Skeletal muscle tissue (tissue), 4 donors: ENCODE data around the gene TRIM44. TPM values are rescaled to one million over a fixed set of nuclear protein-coding genes. Genes with fewer than 3 reads are reported as not detected.

Experiments used
- H3K27ac ChIP-seq: one replicate; pipeline ENCODE4 v1.7.0; 2013; ENCODE audit warnings: mild to moderate bottlenecking, low read depth, low read length, inconsistent platforms
- H3K27me3 ChIP-seq, 3 donors: one replicate each; pipeline ENCODE4 v1.7.0; 2013; ENCODE audit warnings: low read length in 3 of 3; ENCODE audit not compliant: control insufficient read depth in 3 of 3, insufficient read depth in 3 of 3
- H3K36me3 ChIP-seq, 3 donors: one replicate each; pipeline ENCODE4 v1.7.0; 2013; ENCODE audit warnings: low read length in 3 of 3; ENCODE audit not compliant: control insufficient read depth in 3 of 3, insufficient read depth in 3 of 3
- H3K4me1 ChIP-seq, 3 donors: one replicate each; pipeline ENCODE4 v1.7.0; 2013; ENCODE audit warnings: low read length in 3 of 3, mild to moderate bottlenecking in 3 of 3; ENCODE audit not compliant: control insufficient read depth in 3 of 3, insufficient read depth in 3 of 3
- H3K4me3 ChIP-seq, 3 donors: one replicate each; pipeline ENCODE4 v1.7.0; 2013; ENCODE audit warnings: low read length in 3 of 3
- H3K9ac ChIP-seq, 3 donors: one replicate each; pipeline ENCODE4 v1.7.0; 2013; ENCODE audit warnings: low read length in 3 of 3, mild to moderate bottlenecking in 3 of 3, moderate library complexity in 2 of 3, low read depth in 1 of 3
- H3K9me3 ChIP-seq, 3 donors: one replicate each; pipeline ENCODE4 v1.7.0; 2013; ENCODE audit warnings: low read length in 3 of 3; ENCODE audit not compliant: control insufficient read depth in 3 of 3
- total RNA-seq: library from RNA; depleted of rRNA; stranded (reverse); fragments of >200 nt; gene quantifications from one replicate; pipeline ENCODE4 v1.2.3, GENCODE V29; 2014
- donor health status: Osteomylitis.

TRIM44 gene
- total RNA-seq, 1 donor from 2014 or later = 11.5 TPM

DNA sequence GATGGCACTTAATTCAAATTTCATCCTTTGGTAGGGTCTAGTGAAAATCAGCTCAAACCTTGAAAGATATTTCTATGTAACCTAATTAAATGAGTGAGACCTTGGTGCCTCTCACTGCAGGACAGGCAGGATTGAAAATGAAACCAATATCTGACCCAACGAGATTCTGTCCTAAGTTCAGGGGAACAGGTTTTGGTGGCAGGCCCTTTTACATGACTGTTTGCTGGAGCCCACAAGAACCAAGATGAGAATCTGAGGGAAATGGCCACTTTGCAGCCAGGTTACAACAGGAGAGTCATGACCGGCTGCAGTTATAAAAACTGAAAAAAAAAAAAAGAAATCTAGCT, 130.2 kb downstream of the TRIM44 start:
- Histone ChIP-seq H3K4me1 (peaks cover 3 to 8% (median 3%) of the 10 kb centered on the region in 3 donors), H3K9ac (no peak overlapping the region), H3K36me3 (no peaks in the 10 kb centered on the region), H3K27ac (no peak overlapping the region), H3K9me3 (no peaks in the 10 kb centered on the region), H3K4me3 (no peak overlapping the region), H3K27me3 (no peaks in the 10 kb centered on the region)

DNA sequence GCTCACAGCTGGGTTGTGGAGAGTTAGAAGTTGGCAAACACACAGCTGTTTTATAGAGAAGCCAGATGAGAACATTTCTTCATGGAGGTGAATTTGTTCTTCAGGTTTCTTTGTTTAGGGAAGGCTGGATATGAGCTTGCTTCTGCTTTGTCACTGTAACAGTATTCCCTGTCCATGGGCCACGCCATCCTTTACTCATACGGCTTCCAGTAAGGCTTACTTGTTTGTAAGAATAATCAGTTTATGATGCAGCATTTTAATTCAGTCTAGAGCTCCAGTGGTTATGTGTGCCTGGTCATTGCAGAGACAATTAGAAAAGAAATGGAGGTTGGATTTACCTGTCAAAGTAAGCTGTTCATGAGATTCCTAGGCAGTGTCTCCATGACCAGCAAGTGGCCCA, 131.8 kb downstream of the TRIM44 start:
- no peaks in the 10 kb centered on the region for H3K27me3 ChIP-seq
- H3K36me3 ChIP-seq = no peaks in the 10 kb centered on the region
- no peaks in the 10 kb centered on the region for H3K9me3 ChIP-seq
- no peak overlapping the region for H3K9ac ChIP-seq
- H3K4me1 ChIP-seq = peaks cover 3 to 8% (median 3%) of the 10 kb centered on the region in 3 donors
- H3K4me3 ChIP-seq = no peak overlapping the region
- H3K27ac ChIP-seq = no peak overlapping the region

DNA sequence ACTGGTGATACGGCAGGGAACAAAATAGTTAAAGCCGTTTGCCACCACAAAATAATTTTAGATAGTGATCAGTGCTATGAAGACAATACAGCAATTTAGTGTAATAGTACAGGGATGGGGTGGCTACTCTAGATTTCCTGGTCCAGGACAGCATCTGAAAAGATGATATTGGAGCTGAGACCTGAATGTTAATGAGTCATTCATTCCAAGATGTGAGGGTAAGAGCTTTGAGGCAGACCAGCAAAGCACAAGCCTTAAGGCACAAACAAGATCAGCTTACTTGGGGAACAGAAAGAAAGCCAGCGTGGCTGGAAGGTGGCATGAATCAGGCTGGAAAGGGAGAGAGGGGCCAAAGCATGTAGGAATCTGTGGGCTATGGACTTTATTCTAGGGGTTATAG, 132.3 kb downstream of the TRIM44 start:
- Histone ChIP-seq H3K36me3 (no peaks in the 10 kb centered on the region), H3K9me3 (no peaks in the 10 kb centered on the region), H3K9ac (no peak overlapping the region), H3K27ac (no peak overlapping the region), H3K4me1 (peaks cover 3 to 8% (median 3%) of the 10 kb centered on the region in 3 donors), H3K4me3 (no peak overlapping the region), H3K27me3 (no peaks in the 10 kb centered on the region)

DNA sequence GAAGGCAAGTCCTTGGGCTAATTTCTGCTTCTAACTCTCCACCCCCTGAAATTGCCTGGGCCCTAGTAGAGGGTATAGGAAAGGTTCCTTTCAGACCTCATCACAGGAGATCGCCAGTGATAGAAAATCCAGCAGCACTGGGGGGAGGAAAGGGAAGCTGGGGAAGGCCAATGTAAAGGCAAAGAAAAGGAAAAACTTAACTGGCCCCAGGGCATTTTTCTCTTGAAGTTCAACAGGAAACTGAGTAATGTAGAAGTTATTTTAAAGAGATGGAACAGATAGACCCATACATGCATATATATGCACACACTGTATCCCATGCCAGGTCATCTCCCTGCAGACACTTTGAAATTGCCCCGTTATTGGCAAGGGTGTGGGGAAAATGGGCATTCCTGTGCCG, 134.0 kb downstream of the TRIM44 start:
- H3K27me3 ChIP-seq = no peaks in the 10 kb centered on the region
- H3K9me3 ChIP-seq = no peaks in the 10 kb centered on the region
- H3K36me3 ChIP-seq = no peaks in the 10 kb centered on the region
- no peak overlapping the region for H3K9ac ChIP-seq
- H3K27ac ChIP-seq = no peak overlapping the region
- H3K4me3 ChIP-seq = no peak overlapping the region
- H3K4me1 ChIP-seq = peaks cover 3 to 7% (median 7%) of the 10 kb centered on the region in 3 donors

DNA sequence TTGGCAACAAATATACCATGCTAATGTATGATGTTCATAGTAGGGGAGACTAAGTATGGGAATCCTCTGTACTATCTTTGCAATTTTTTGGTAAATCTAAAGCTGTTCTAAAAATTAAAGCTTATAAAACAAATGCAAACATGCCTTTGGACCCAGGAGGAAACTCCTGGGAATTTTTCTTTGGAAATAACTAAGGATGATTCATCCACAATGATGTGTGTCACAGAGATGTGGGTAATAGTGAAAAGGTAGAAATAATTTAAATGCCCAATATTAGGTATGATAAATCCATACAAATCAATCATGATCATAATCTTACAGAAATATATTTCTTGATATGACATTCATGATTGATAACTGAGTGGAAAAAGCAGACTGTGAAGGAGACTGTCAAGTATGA, 135.8 kb downstream of the TRIM44 start:
- no peak overlapping the region for H3K27ac ChIP-seq
- H3K27me3 ChIP-seq = no peaks in the 10 kb centered on the region
- no peaks in the 10 kb centered on the region for H3K9me3 ChIP-seq
- H3K36me3 ChIP-seq = no peaks in the 10 kb centered on the region
- H3K4me3 ChIP-seq = no peak overlapping the region
- no peak overlapping the region for H3K9ac ChIP-seq
- peaks cover 0 to 4% (median 3%) of the 10 kb centered on the region in 3 donors for H3K4me1 ChIP-seq

DNA sequence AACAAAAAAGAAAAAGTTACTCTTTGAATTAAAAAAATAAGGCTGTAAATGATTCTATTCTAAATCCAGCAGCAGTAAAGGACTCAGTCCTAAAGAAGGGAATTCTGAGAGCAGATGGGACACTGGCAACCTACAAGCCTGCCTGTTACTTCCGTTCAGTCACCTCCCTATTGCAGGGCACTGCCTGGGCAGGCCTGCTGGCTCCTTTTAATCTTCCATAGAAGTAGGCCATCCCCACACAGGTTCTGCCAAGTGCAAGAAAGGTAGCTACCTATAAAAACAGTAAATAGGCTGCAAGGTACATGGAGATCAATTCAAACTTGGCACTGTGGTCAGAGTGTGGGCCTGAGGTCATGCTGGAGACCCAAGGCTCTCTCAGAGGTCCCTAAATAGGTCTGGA, 136.4 kb downstream of the TRIM44 start:
- Histone ChIP-seq H3K27me3 (no peaks in the 10 kb centered on the region), H3K36me3 (no peaks in the 10 kb centered on the region), H3K9me3 (no peaks in the 10 kb centered on the region), H3K4me1 (peaks cover 0 to 4% (median 3%) of the 10 kb centered on the region in 3 donors), H3K4me3 (no peak overlapping the region), H3K9ac (no peak overlapping the region), H3K27ac (no peak overlapping the region)

DNA sequence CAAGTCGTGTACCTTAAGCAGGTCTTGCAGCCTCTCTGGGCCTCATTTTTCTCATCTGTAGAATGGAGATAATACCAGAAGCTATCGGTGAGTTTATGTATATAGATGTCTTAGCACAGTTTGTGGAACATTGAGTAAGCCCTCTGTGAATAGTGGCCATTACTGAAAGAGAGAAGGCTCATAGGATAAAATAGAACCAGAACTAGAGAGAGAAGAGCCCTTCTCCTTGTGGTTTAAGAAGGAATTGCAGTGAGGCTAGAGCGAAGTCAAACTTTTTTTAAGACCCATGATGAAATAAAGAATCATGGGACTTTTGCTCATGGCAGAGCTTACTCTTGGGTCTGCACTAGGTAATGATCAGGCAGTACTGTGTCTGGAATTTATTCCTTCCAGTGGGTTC, 137.1 kb downstream of the TRIM44 start:
- Histone ChIP-seq H3K27ac (no peak overlapping the region), H3K9ac (no peak overlapping the region), H3K36me3 (no peaks in the 10 kb centered on the region), H3K4me1 (peaks cover 0 to 4% (median 3%) of the 10 kb centered on the region in 3 donors), H3K9me3 (no peaks in the 10 kb centered on the region), H3K4me3 (no peak overlapping the region), H3K27me3 (no peaks in the 10 kb centered on the region)

DNA sequence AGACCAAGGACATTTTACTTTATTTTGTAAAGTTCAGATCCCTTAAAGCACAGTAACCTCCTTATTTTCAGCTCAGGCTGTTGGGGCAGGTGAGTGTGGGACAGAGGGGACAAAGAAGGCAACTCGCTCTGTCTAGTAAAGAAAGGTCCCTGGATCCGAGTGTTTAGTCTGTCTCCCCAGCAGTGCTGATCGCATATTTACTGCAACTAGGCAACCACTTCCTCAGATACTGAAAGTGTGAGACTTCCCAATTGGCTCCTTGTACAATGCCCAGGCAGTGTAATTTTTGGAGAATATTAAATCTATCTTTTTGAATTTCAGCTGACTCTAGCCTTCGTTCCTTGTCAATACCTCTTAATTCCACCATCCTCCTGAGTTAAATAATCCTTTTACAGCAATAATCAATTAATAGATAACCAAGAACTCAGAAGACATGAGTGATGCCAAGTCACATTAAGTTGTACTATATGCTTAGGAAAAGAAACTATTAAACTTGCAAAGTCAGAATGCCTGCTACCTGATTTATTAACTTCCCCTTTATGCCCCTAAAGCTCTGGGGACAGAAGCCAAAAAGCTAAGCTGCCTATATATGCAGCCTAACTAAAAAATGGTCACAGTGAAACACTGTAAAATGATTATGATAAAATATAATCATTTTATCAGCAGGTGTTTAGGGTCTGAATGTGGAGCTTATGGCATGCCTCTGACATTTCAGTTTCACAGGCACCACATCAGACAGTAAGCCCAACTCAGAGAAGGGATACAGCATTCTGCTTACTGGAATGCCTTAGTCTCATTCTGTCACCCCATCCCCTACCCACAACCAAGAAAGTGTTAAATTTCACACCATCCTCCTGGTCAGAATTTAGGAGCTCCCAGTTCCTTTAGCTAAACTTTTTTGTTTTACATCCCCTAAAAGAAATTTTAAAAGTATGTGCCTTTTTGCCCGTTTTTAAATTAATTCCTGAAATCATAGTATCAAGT, 138.7 kb downstream of the TRIM44 start:
- Histone ChIP-seq H3K27ac (no peak overlapping the region), H3K4me1 (peaks cover 6 to 9% (median 9%) of the 10 kb centered on the region in 3 donors), H3K27me3 (no peaks in the 10 kb centered on the region), H3K9me3 (no peaks in the 10 kb centered on the region), H3K9ac (no peak overlapping the region), H3K36me3 (no peaks in the 10 kb centered on the region), H3K4me3 (no peak overlapping the region)

DNA sequence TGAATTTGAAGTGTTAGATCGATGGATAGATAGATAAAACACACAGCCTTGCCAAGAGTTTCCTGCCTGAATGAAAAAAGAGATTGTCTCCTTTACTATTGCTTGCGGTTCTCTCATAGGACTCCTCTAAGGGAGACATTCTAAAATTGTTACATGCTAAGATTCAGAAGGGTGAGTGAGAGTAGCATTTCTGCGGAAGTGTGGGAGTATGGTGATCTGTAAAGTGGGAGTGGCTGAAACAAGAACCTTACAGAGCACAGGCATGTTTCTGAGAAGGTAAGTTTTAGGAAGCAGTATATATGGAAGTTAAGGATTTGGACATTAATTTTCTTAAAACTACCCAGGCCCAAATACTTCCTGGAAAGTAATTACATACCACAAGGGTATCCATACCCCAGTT, 139.6 kb downstream of the TRIM44 start:
- H3K4me3 ChIP-seq = no peak overlapping the region
- peaks cover 6 to 9% (median 9%) of the 10 kb centered on the region in 3 donors for H3K4me1 ChIP-seq
- no peak overlapping the region for H3K27ac ChIP-seq
- no peaks in the 10 kb centered on the region for H3K27me3 ChIP-seq
- no peaks in the 10 kb centered on the region for H3K9me3 ChIP-seq
- H3K9ac ChIP-seq = no peak overlapping the region
- peaks cover 0 to 3% (median 0%) of the 10 kb centered on the region in 3 donors for H3K36me3 ChIP-seq

DNA sequence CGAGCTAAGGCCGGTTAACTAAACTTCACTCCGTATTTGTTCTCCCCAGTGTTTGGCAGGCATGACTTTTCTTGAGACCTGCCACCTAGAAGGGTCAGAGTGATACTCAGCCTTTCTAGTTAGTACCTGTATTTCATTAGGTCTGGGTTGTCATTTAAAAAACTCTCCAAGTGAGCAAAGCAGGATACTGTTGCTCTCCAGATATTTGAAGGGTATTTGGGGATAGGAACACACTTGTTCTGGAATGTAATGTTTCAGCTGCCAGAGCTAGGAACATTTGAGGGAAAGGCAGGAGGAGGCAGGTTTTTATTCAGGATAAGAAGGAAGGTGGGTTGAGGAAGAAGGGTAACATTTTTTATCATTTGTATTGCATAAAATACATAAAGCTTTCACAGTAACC, 140.1 kb downstream of the TRIM44 start:
- H3K4me1 ChIP-seq = peaks cover 6 to 9% (median 9%) of the 10 kb centered on the region in 3 donors
- no peaks in the 10 kb centered on the region for H3K27me3 ChIP-seq
- H3K9ac ChIP-seq = no peak overlapping the region
- H3K36me3 ChIP-seq = peaks cover 0 to 3% (median 0%) of the 10 kb centered on the region in 3 donors
- H3K9me3 ChIP-seq = no peaks in the 10 kb centered on the region
- H3K27ac ChIP-seq = no peak overlapping the region
- no peak overlapping the region for H3K4me3 ChIP-seq
